IPS-NIHi7 (cell line): ENCODE data around the gene SLC6A3.

Experiments used
- DNase-seq: peaks from one replicate; pipeline ENCODE4 v3.0.0; 2012; ENCODE audit warnings: mixed read lengths; ENCODE audit errors: extremely low spot score

Gene SLC6A3

DNA sequence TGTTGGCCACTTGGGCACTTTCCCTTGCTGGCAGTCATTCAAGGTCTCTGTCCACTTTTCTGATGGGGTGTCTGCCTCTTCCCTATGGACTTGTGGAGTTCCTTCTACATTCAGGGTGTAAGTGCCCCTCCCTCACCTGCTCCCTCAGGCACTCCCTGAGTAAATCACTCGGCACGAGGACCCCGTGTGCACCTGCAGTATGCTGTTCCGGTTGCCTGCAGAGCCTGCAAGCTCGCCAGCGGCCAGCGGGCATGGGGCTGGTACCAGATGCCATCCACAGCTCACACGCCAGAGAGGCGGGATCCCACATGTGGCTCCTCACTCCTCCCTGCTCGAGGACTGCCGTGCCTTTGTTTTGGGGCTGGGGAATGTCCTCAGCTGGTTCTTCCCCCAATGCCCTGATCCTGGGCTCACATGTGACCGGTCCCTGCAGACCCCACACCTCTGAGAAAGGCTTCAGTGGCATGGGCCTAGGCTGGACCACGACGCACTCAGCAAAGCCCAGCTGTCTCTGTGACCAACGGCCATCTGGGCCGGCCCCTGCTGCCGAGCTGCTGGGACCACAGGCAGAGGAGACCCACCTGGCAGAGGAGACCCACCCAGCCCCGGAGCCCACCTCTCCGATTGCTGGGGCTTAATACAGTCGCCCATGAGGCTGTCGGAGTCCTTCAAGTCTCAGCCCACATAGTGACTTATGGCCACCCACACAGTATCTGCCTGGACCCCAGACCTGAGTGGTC lies 54.2 kb downstream of the SLC6A3 start:
- DNase-seq: no peak

DNA sequence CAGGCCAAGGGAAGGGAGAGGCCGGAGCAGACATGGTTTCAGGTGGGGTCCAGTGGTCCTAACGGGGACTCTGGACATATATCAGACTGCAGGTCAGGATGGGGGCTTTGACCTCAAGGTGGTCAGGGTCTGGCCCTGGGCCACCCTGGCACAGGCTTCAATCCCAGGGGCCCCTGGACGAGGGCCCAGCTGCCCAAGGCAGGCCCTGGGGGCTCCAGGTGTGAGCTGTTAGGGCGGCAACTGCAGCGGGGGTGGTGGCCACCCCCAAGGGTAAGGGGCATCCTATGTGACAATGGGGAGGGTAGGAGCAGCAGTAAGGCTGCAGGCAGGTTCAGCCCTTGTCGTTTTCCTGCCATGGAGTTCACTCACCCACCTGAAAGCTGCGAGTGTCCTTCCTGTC lies 54.9 kb downstream of the SLC6A3 start:
- DNase-seq: no peak

DNA sequence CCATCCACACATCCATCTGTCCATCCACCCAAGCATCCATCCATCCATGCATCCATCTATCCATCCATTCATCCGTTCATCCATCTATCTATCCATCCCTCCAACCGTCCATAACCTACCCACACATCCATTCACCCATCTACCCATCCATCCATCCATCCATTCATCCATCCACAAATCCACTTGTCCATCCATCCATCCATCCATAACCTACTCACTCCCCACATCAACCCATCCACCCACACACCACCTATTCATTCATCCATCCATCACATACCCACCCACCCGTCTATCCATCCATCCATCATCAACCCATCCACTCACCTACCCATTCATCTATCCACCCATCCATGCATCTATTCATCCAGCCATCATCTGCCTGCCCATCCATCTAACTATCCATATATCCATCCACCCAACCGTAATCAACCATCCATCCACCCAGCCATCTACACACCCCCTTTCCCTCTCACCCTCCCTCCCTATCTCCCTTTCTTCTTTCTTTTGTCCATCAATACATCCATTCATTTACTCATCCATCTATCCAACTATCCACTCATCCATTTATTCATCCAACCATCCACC lies 56.8 kb downstream of the SLC6A3 start:
- DNase-seq: no peak

DNA sequence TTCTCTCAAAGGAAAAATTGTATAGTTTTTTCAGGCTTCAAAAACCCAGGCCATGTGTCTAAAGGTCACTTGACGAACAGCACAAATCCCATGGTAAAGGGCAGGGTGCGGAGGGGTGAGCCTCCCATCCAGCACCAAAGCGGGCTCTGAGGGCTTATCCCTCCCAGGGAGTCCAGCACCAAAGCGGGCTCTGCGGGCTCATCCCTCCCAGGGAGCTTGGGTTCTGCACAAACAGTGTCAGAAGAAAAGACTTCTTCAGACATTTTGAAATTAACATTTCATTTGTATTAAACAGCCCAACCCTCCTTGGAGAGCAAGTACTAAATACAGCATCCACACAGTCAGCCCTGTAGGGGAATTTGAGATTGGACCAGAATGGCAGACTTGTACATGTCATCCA lies 57.4 kb downstream of the SLC6A3 start:
- DNase-seq: no peak

DNA sequence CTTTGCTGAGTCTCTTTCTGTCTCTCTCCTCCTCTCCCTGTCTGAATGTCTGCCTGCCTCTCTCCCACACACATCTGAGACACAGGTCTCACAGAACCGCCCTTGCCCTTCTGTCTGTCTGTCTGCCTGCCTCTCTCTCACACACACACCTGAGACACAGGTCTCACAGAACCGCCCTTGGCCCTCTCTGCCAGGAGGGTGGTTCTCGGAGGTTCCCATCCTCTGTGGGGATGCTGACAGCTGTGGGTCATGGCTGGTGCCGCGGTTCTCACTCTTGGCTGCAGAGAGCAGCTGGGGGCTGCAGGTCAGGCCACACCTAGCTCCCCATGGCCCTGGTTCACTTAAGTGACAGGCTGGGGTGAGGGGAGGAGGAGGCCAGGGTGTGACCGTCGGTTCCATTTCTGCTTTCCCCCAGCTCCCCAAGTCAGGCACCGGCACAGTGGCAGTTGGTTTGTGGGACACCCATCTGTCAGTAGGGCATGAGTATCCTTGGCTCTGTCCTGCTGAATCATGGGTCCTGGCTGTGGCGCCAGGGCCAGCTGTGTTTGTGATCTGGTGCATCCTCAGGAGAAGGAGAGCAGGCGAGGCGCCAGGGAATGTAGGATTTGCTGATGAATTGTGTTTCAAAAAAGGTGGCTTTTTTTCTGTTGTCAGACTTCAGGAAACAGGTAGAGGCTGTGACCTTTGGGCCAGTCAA lies 58.0 kb downstream of the SLC6A3 start:
- DNase-seq: no peak

DNA sequence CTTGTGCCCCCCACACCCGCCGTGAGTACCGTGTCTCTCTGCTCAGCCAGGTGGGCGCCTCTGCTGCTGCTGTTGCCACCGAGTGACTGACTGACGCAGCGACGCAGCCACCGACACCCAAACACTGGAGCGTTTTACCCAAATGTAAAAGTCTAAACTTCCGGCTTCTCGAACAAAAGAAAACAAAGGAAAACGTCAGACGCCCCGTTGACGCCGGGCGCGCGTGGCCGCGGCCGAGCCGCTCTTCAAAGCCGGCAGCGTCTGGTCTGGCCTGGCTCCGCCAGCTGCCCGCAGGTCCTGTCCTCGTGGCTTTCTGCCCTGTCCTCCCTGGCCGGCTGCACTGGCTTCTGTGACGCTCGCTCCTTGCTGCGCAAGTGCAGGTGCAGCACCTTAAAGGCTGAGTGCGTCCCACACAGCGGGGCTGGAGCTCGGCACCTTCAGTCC lies 58.9 kb downstream of the SLC6A3 start:
- peak; percentile 66 for DNase-seq

DNA sequence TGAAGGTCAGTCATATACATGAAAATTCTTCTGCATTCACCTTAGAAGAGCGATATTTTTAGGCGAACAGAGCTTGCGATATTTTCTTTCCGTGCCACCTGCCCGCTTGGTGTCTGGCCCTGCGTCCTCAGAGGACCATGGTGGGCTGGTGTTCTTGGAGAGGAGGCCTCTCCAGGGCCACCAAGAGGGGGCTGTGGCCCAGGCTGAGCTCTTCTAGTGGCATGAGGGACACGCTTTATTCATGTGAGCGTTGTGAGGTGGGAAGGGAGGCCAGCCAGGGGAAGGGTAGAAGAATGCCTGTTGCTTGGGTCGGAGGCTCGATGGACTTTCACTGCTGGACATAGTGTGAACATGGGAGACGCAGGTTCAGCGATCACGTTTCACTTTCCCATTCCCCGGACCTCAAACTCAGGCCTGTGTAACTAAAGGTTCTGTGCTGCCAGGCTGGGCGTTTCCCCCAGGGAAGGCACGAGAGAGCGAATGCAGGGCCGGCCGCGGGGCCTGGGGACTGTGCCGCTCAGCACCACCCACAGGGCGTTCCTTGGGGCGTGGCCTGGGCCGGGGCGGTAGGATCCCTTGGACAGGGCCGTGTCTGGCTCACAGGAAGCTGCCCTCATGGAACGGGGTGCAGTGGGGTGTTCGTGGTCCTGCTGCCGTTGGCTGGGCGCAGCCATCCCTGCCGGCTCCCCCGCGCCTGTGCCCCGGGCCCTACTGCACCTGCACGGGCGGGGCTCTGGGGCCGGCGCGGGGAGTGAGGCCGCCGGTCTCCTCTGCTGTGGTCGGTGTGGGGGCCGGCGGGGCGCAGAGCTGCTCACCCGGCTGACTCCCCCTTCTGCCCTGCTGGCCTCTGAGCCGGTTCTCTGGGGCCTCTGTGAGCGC lies 59.6 kb downstream of the SLC6A3 start:
- DNase-seq: peak; percentile 94

DNA sequence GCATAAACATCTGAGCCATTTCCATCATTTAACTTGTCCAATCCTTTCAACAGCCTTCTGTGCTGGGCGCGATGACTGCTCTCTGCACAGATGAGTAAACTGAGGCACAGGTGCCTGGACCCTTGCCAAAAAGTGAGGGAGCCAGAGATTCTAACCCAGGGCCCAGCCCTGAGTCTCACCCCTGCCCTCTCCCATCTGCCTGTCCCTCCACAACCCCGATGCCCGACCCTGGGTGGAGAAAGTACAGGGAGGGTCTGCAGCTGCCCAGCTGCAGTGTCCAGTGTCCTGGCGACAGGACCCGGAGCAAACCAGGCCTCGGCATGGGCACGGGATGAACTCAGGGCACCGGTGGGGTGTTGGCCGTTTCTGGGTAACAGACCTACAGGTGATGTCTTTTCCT lies 60.7 kb downstream of the SLC6A3 start:
- DNase-seq: no peak

DNA sequence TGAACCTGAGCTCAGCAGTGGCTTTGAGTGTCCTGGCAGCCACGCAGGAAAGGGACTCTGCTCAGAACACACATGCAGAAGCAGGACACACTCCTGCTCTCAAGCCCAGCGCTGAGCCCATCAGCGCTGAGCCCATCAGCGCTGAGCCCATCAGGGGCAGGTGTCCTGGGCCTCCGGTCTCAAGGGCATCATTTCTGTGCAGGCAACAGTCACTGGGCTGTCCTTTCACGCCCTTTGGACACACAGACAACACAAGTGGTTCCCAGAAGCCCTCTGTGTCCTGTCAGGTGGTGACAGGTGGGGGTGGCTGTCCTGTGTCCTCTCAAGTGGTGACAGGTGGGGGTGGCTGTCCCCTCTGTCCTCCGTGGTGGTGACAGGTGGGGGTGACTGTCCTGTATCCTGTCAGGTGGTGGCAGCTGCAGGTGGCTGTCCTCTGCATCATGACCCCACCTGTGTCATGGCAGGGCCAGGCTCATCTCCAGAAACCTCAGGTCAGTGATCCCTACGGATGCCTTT lies 61.3 kb downstream of the SLC6A3 start:
- DNase-seq: no peak

DNA sequence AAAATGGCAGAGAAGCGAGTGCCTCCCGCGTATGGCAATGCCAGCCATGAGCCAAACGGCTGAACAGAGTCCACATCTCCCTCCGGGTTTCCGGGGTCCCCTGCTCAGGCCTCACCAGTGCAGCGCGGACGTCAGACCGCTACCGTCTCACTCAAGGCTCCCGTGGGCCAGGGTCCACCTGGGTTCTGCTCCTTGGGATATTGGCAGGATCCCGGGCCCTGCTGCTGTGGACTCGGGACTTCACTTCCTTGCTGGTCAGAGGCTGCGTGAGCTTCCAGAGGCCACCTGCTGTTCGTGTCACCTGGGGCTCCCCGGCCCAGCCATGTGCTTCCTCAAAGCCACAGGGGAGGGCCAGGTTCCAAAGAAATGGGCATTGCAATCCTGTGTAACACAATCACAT lies 61.9 kb downstream of the SLC6A3 start:
- no peak for DNase-seq

DNA sequence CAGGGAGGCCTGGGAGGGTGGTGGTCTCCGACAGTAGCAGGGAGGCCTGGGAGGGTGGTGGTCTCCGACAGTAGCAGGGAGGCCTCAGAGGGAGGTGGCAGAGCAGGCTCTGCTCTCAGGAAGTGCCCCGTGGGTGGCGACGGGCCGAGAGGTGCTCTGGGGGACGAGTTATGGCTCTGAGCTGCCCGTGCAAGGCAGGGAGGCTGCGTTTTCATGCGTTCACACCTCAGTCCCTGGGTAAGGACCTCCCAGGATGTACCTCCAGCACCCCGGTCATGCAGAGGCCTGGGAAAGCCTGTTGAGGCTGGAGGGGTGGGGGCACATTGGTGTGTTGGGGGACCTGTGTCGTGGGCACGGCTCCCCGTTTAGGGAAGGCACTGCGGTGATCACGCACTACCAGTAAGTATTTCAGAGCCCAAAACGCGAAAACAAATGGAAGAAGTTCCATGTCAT lies 63.0 kb downstream of the SLC6A3 start:
- DNase-seq: no peak

DNA sequence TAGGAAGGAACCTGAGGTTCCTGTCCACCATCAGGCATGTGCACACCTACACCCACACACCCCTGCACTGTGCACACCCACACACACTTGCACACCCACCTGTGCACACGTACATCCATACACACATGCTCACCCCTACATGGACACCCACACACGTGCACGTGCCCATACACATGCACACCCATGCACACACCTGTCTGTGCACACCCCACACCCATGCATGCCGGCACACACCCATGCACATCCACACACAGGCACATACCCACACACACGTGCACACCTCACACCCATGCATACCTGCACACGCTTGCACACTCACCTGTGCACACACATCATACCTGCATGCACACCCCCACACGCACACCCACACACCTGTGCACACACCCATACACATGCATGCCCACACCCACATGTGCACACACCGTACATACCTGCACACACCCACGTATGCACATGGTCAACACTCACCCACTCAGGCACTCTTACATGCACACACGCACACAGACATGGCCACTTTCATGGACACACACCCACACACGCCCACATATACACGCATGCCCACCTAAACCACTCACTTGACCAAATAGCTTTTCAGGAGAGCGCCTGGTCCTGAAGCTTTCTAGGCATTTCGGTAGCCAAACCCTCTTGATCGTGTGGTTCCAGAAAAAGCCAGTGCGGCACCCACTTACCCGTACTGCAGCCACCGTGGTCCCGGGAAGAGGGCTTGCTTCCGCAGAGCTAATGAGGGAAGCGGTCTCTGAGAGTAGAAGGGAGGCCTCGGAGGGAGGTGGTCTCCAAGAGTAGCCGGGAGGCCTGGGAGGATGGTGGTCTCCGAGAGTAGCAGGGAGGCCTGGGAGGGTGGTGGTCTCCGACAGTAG lies 63.6 kb downstream of the SLC6A3 start:
- DNase-seq: no peak

DNA sequence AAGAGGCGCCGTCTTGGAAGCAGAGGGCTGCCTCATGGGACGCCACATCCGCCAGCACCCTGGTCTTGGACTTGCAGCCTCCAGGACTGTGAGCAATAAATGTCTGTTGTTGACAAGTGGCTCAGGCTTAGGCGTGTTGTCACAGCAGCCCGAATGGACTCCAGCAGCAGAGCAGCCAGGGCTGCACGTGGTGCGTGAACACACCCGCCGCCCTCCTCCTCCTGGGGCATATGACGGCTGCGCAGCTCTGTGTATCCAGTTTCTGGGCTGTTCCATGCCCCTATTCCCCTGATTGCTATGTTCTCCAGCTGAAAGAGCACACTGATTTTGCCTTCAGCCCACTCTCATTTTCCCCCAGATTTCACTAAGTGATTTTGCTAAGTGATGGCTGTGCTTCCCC lies 64.3 kb downstream of the SLC6A3 start:
- DNase-seq: no peak

DNA sequence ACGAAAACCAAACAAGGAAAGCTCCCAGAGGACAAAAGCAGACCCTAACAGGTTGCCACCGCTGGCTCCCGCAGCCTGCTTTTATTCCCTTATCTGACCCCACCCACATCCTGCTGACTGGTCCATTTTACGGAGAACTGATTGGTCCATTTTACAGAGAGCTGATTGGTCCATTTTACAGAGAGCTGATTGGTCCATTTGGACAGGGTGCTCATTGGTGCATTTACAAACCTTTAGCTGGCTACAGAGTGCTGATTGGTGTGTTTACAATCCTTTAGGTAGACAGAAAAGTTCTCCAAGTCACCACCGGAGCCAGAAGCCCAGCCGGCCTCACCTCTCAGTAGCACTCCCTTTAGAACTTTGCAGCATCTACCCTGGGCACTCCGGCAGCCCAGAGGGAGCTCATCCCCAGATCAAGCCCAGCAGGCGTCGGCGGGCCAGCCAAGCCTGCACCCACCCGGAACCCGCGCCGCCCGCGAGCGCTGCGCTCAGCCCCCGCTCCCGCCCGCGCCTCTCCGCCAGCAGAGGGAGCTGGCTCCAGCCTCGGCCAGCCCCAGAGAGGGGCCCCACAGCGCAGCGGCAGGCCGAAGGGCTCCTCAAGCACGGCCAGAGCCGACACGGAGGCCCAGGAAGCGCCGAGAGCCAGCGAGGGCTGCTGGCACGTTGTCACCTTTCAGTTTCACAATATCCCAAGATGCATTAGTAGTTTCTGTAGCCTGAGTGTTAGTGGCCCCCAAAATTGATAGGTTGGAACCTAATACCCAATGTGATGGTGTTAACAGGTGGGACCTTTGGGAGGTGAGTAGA lies 65.0 kb downstream of the SLC6A3 start:
- peak; percentile 63 for DNase-seq

DNA sequence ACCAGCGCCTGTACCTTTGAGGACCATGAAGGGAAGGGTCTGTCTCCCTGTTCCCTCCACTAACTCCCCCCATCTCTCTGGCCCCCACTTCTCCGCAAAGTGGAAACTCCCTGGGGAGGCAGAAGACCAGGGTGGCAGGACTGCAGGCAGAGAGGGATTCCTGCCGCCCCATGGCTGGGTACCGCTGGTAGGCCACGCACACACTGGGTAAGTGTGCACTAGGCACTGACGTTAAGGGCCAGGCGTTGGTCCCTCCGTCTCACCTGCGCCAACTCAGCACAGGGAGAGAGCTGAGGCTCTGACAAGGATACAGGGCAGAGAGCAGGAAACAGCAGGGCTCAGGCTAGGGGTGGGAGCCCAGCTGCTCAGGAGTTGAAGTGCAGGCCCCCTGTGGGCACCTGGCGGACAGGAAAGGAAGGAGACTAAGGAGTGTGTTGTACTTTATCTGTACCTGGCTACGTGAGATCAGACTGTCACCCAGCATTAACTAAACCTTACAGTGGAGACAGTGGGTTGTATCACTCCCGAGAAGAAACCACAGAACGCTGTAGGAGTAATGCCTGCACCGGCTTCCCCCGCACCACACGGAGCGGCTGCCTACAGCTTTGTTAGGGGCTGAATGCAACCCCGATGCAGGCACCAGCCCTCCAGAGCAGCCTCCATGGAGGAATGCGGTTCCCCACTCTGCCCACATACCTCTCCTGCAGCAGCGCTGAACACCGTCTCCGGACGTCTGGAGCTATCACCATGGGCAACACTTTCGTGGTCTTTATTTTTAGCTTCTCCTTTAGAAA lies 66.2 kb downstream of the SLC6A3 start:
- no peak for DNase-seq

DNA sequence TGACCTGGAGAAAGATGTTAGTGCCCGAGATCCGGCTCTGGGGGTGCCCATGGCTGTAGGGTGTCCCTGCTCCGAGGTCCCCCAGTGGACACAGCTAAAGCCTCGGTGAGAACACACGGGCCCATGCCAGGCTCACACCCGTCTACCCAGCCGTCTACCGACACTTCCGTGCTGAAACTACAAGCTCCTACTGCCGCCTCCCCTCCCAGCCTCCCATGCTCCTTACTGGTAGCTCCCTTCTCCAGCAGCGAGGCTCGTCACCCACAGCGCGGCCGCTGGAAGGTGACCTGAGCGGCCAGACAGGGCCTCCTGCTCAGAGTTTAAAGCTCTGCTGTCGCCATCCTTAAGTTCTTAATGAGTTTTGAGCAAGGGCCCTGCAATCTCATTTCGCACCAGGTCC lies 67.1 kb downstream of the SLC6A3 start:
- DNase-seq: no peak

DNA sequence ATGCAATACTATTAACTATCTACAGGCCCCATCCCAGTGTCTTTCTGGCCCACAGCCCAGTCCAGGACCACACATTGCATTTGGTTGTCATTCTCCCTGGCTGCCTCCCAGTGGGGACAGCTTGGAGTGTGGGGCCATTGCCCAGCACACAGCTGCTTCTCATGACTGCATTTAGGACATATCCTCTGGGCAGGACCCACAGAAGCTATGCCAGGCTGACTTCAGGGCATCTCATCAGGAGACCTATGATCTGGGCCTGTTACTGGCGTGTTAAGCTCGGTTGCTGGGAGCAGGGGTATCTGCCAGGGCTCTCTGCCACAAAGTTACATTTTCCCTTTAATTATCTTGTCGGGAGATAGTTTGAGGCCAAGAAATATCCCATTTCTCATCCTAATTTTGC lies 68.3 kb downstream of the SLC6A3 start:
- no peak for DNase-seq

DNA sequence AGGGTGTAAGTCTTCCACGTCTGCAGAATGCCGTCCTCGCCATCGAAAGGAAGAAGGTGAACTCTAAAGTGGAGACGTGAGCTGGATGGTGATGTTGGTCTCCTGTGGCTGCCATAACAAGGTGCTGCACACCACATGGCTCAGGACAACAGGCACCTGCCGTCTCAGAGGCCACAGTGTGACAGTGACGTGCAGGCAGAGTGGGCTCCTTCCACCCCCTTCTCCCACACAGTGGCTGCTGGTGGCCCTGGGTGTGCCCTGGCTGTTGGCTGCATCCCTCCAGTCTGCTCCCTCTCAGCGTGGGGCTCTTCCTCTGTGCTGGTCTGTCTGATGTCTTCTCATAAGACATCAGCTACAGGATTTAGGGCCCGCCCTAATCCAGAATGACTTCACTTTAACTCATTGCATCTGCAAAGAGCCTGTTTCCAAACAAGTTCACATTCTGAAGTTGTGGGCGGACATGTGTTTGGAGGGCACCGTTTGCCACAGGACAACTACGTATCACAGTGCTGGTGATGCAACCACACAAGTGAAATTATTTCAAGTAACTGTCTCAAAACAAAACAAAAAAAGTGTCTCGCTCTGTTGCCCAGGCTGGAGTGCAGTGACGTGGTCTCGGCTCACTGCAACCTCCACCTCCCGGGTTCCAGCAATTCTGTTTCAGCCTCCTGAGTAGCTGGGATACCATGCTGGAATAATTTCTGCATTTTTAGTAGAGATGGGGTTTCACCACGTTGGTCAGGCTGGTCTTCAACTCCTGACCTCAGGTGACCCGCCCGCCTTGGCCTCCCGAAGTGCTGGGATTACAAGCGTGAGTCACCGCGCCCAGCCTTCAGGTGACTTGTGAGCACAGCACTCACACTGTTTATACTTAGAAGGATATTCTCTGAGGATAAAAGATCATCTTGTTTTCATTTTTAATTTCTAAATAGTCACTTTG lies 69.1 kb downstream of the SLC6A3 start:
- no peak for DNase-seq
